Subcutaneous adipose tissue (tissue), 4 donors: ENCODE data around the gene SLC35C1. TPM values are rescaled to one million over a fixed set of nuclear protein-coding genes. Genes with fewer than 3 reads are reported as not detected.

Source experiments
- CTCF ChIP-seq: fragments of 450-650 bp; IDR thresholded peaks from one replicate; pipeline ENCODE4 v1.5.1; 2016; ENCODE audit warnings: low read depth, mild to moderate bottlenecking, control low read depth, antibody characterized with exemption, moderate library complexity
- total RNA-seq, 4 donors: library from RNA; depleted of rRNA; stranded (reverse); fragments of >200 nt; gene quantifications; one replicate each; pipeline ENCODE4 v1.1.0, GENCODE V29; 2016

SLC35C1 gene
- total RNA-seq, 4 donors from 2014 or later: 49.5 to 96.7 (median 66.2) TPM

DNA sequence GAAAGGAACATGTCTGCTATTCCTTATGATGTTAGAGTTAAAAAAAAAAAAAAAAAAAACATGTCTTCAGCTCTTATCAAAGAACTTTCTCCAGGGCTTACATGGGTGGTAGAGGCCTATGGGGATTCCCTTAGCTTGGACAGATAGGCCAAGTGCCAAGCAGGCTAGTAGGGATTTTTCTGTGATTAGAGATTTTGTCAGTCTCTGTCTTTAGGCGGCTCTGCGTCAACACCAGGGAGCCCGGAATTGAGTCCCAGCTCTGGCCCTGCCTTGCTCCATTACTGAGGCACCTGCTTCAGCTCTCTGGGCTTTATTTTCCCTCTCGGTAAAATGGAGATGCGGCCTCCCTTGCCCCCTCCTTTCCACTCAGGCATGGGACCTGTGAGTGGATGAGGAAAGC lies 55.4 kb downstream of the SLC35C1 start:
- TF ChIP-seq CTCF: no peak

- no peak for TF ChIP-seq CTCF
These were observed 56.0 kb downstream of the SLC35C1 start for GRCh38 chr11:45860764-45861510.

Other genes with a start within 250 kb of the SLC35C1 start
- 1 to 10 TPM in 3 of 4 donors, under 1 TPM in 1; 0.98 to 2.2 (median 1.2) TPM for gene CHST1, start 139.5 kb upstream of the SLC35C1 start, total RNA-seq
- 10 to 100 TPM; 28.0 to 84.2 (median 39.4) TPM for gene CRY2, start 42.3 kb downstream of the SLC35C1 start, total RNA-seq
- 1 to 10 TPM; 1.3 to 4.0 (median 2.3) TPM for gene MAPK8IP1, start 80.5 kb downstream of the SLC35C1 start, total RNA-seq
- 1 to 10 TPM in 1 of 4 donors, not detected in 3; 3.0 TPM for gene FREY1, start 102.1 kb downstream of the SLC35C1 start, total RNA-seq
- 10 to 100 TPM; 17.3 to 40.5 (median 26.7) TPM for gene PEX16, start 112.7 kb downstream of the SLC35C1 start, total RNA-seq
- not detected for gene LARGE2, start 117.5 kb downstream of the SLC35C1 start, total RNA-seq